BE2C (cell line): ENCODE results near the gene FLOT2.

Experiments used
- DNase-seq: peaks from one replicate; pipeline ENCODE4 v3.0.0-alpha.2; 2020
- H3K27me3 ChIP-seq: fragments of 250-450 bp; sonication (Bioruptor Pico); 2 replicates; pipeline ENCODE4 v1.5.1; 2020; ENCODE audit warnings: mild to moderate bottlenecking
- H3K36me3 ChIP-seq: fragments of 250-450 bp; sonication (Bioruptor Pico); 2 replicates; pipeline ENCODE4 v1.5.1; 2020; ENCODE audit warnings: mild to moderate bottlenecking
- H3K4me1 ChIP-seq: fragments of 250-450 bp; sonication (Bioruptor Pico); 2 replicates; pipeline ENCODE4 v1.5.1; 2020
- H3K4me3 ChIP-seq: 2 replicates; pipeline ENCODE4 v1.5.1; 2011; ENCODE audit warnings: low read depth, low read length
- H3K9me3 ChIP-seq: fragments of 250-450 bp; sonication (Bioruptor Pico); 2 replicates; pipeline ENCODE4 v1.5.1; 2020
- CTCF ChIP-seq: IDR thresholded peaks from 2 replicates; pipeline ENCODE4 v1.5.1; 2012; ENCODE audit warnings: mild to moderate bottlenecking, low read depth, low read length

The FLOT2 gene

GRCh38 chr17:28863953-28864352 is 33.6 kb downstream of the FLOT2 start:
- DNase-seq: no peak
- H3K9me3 ChIP-seq: no peaks in the 10 kb centered on the region

GRCh38 chr17:28862561-28862960 is 35.0 kb downstream of the FLOT2 start:
- Histone ChIP-seq H3K4me3 (no peak overlapping the region), H3K9me3 (no peaks in the 10 kb centered on the region), H3K4me1 (no peaks in the 10 kb centered on the region), H3K36me3 (no peaks in the 10 kb centered on the region; the same call in 1 of the 2 replicates), H3K27me3 (no peaks in the 10 kb centered on the region)
- TF ChIP-seq CTCF: no peak
- DNase-seq: no peak

More at GRCh38 chr17:28863953-28864352, 33.6 kb downstream of the FLOT2 start:
- Histone ChIP-seq H3K36me3 (no peaks in the 10 kb centered on the region; the same call in 1 of the 2 replicates), H3K4me1 (no peaks in the 10 kb centered on the region), H3K27me3 (no peaks in the 10 kb centered on the region), H3K4me3 (no peak overlapping the region)
- no peak for TF ChIP-seq CTCF

GRCh38 chr17:28861393-28862203 is 35.9 kb downstream of the FLOT2 start:
- no peak for DNase-seq
- Histone ChIP-seq H3K9me3 (no peaks in the 10 kb centered on the region), H3K4me1 (no peaks in the 10 kb centered on the region), H3K4me3 (no peak overlapping the region), H3K36me3 (no peaks in the 10 kb centered on the region; the same call in 1 of the 2 replicates), H3K27me3 (no peaks in the 10 kb centered on the region)
- no peak for TF ChIP-seq CTCF

GRCh38 chr17:28860363-28860808 is 37.1 kb downstream of the FLOT2 start:
- Histone ChIP-seq H3K36me3 (no peaks in the 10 kb centered on the region; the same call in 1 of the 2 replicates), H3K4me3 (no peak overlapping the region), H3K4me1 (no peaks in the 10 kb centered on the region), H3K27me3 (no peaks in the 10 kb centered on the region), H3K9me3 (no peaks in the 10 kb centered on the region)
- DNase-seq: no peak
- TF ChIP-seq CTCF: no peak

GRCh38 chr17:28858801-28859355 is 38.7 kb downstream of the FLOT2 start:
- Histone ChIP-seq H3K27me3 (no peaks in the 10 kb centered on the region), H3K9me3 (no peaks in the 10 kb centered on the region), H3K36me3 (no peaks in the 10 kb centered on the region; the same call in 1 of the 2 replicates), H3K4me3 (no peak overlapping the region), H3K4me1 (no peaks in the 10 kb centered on the region)
- no peak for DNase-seq
- no peak for TF ChIP-seq CTCF
